Adrenal gland (tissue), 5 donors: ENCODE results near the gene GSPT1.

Source experiments
- CTCF ChIP-seq, 6 experiments: fragments of 450-650 bp in 4 of 6; fragments of 200-600 bp in 2 of 6; sonication (generic) in 1 of 6; IDR thresholded peaks; 1 replicate in 5 of 6; 2 replicates in 1 of 6; pipeline versions ENCODE4 v1.5.1 to v1.8.0; 2016 to 2021; ENCODE audit warnings: antibody characterized with exemption in 6 of 6, mild to moderate bottlenecking in 2 of 6, moderate library complexity in 1 of 6
- POLR2A ChIP-seq, 2 donors: fragments of 450-650 bp; IDR thresholded peaks; one replicate each; pipeline ENCODE4 v1.6.1; 2017; ENCODE audit warnings: antibody characterized with exemption in 2 of 2, mild to moderate bottlenecking in 2 of 2, moderate library complexity in 1 of 2
- donor health status: DM: no; HTN: no; CAD: no.

GRCh38 chr16:11892761-11893160 is 23.0 kb downstream of the GSPT1 start:
- TF ChIP-seq CTCF (IDR thresholded peaks at IDR 0.05) (no peak), POLR2A (IDR thresholded peaks at IDR 0.05) (no peak)
